HL-60 (cell line): Measurements from ENCODE around the gene BRPF3.

Experiments
- DNase-seq, 2 experiments: peaks; one replicate each; pipeline ENCODE4 v3.0.0-alpha.2; 2010 to 2020; ENCODE audit warnings: low read depth in 1 of 2, low spot score in 1 of 2
- H3K27ac ChIP-seq: fragments of 250-450 bp; sonication (Bioruptor Pico); replicated peaks from 2 replicates; pipeline ENCODE4 v1.5.1; 2020; ENCODE audit warnings: mild to moderate bottlenecking, moderate library complexity
- H3K27me3 ChIP-seq: fragments of 250-450 bp; sonication (Bioruptor Pico); 2 replicates; pipeline ENCODE4 v1.5.1; 2021; ENCODE audit warnings: mild to moderate bottlenecking, moderate library complexity; ENCODE audit not compliant: insufficient read depth, poor library complexity, severe bottlenecking
- H3K4me3 ChIP-seq: replicated peaks from 2 replicates; pipeline ENCODE4 v1.5.1; 2011; ENCODE audit warnings: mild to moderate bottlenecking, control low read depth, low read length; ENCODE audit not compliant: insufficient read depth
- GABPA ChIP-seq: IDR thresholded peaks from 2 replicates; pipeline ENCODE4 v1.6.1; 2012; ENCODE audit warnings: low read depth
- POLR2AphosphoS5 ChIP-seq: IDR thresholded peaks from 2 replicates; pipeline ENCODE4 v1.6.1; 2012; ENCODE audit warnings: low read depth
- REST ChIP-seq: IDR thresholded peaks from 2 replicates; pipeline ENCODE4 v1.6.1; 2012; ENCODE audit warnings: low read depth; ENCODE audit not compliant: insufficient replicate concordance
- SPI1 ChIP-seq: IDR thresholded peaks from 2 replicates; pipeline ENCODE4 v1.6.1; 2012; ENCODE audit warnings: low read depth, mild to moderate bottlenecking, borderline replicate concordance
- TF ChIP-seq, protein P1 (sequence below): IDR thresholded peaks from one replicate; pipeline ENCODE4 v1.5.1; 2011; ENCODE audit warnings: low read length, control low read depth, inconsistent platforms; ENCODE audit not compliant: insufficient read depth

BRPF3 gene

GRCh38 chr6:36269834-36270705 is 73.5 kb downstream of the BRPF3 start, which contains the start of gene PNPLA1:
TSS of gene PNPLA1 (plus strand) at chr6:36270060. CDS start at chr6:36270460, 400 bp downstream.
- DNase-seq, result peak in 1 of 2 experiments; percentile 19
- TF ChIP-seq SPI1 (no peak), GABPA (no peak), REST (no peak), POLR2AphosphoS5 (no peak)
- TF ChIP-seq, protein P1, sequence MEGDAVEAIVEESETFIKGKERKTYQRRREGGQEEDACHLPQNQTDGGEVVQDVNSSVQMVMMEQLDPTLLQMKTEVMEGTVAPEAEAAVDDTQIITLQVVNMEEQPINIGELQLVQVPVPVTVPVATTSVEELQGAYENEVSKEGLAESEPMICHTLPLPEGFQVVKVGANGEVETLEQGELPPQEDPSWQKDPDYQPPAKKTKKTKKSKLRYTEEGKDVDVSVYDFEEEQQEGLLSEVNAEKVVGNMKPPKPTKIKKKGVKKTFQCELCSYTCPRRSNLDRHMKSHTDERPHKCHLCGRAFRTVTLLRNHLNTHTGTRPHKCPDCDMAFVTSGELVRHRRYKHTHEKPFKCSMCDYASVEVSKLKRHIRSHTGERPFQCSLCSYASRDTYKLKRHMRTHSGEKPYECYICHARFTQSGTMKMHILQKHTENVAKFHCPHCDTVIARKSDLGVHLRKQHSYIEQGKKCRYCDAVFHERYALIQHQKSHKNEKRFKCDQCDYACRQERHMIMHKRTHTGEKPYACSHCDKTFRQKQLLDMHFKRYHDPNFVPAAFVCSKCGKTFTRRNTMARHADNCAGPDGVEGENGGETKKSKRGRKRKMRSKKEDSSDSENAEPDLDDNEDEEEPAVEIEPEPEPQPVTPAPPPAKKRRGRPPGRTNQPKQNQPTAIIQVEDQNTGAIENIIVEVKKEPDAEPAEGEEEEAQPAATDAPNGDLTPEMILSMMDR, result no peak
- no peak within 1 kb of the TSS for H3K27ac ChIP-seq
- H3K4me3 ChIP-seq, result no peak within 1 kb of the TSS
- peaks cover 2% of the 10 kb centered on the region for H3K27me3 ChIP-seq

GRCh38 chr6:36272234-36272633 is 75.7 kb downstream of the BRPF3 start:
- Histone ChIP-seq H3K4me3 (no peak overlapping the region), H3K27me3 (peaks cover 2% of the 10 kb centered on the region), H3K27ac (no peak overlapping the region)
- TF ChIP-seq, protein P1, result no peak
- TF ChIP-seq POLR2AphosphoS5 (no peak), SPI1 (no peak), REST (no peak), GABPA (no peak)
- DNase-seq, result no peak

DNA sequence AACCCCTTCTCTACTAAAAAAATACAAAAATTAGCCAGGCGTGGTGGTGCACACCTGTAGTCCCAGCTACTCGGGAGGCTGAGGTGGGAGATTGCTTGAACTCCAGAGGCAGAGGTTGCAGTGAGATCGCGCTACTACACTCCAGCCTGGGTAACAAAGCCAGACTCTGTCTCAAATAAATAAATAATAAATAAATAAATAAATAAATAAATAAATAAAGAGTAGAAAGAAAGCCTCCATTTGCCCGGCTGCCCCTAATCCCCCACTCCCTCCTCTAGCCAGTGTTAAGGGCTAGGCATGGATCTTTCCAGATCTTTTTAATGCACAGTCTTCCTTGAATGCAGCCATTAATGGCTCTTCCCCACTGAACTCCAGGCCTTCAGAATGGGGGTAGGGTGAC is 76.5 kb downstream of the BRPF3 start:
- TF ChIP-seq REST (no peak), POLR2AphosphoS5 (no peak), SPI1 (no peak), GABPA (no peak)
- TF ChIP-seq, protein P1, result no peak
- Histone ChIP-seq H3K27me3 (peaks cover 2% of the 10 kb centered on the region), H3K27ac (no peak overlapping the region), H3K4me3 (no peak overlapping the region)
- no peak for DNase-seq
